HuH-7.5 (cell line): ENCODE results near the gene RTTN.
"Not testable (repeated sequence)": the region's sequence is repeated elsewhere in the genome, so short reads cannot be mapped to it uniquely, and the experiment has no call there.

Experiments used
- DNase-seq: peaks from one replicate; pipeline ENCODE4 v3.0.0; 2011; ENCODE audit warnings: low spot score

The RTTN gene

GRCh38 chr18:69978732-69979715, 226.5 kb downstream of the RTTN start:
- no peak for DNase-seq

DNA sequence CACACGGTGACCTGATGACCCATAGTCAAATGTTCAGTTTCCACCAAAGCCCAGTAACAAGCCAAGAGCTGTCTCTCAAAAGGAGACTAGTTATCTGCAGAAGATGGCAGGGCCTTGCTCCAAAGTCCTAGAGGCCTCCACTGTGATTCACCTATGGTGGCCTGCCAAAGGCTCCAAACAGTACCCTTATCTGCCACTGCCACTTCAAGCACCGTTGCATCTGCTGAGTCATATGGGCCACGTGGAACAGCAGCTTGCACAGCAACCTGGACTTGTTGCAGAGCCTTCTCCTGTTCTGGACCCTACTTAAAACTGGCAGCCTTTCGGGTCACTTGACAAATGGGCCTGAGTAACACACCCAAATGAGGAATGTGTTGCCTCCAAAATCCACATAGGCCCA, 230.2 kb downstream of the RTTN start:
- not testable (repeated sequence) for DNase-seq

- DNase-seq: no peak
These were observed 231.1 kb downstream of the RTTN start for GRCh38 chr18:69974365-69974764.

GRCh38 chr18:69969491-69969890, 236.0 kb downstream of the RTTN start:
- no peak for DNase-seq

GRCh38 chr18:69968039-69968438, 237.4 kb downstream of the RTTN start:
- no peak for DNase-seq

DNA sequence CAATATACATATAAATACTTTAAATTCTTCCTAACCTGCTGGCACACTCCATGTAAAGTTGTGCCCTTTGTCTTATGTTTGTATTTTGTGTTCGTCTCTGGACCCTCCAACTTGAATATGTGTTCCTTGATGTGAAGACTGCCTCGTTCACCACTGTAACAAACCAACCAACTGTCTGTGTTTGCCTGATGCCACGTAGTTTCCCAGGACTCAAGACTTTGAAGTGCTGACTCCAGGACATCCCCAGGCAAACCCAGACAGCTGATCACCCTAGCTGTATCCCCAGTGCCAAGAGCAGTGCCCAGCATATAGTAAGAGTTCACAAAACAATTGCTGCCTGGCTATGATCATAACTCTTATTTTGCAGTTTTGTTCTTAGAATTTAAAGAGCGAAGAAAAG, 242.3 kb downstream of the RTTN start:
- DNase-seq: no peak

- no peak for DNase-seq
These were observed 243.8 kb downstream of the RTTN start for GRCh38 chr18:69961718-69962117.

DNA sequence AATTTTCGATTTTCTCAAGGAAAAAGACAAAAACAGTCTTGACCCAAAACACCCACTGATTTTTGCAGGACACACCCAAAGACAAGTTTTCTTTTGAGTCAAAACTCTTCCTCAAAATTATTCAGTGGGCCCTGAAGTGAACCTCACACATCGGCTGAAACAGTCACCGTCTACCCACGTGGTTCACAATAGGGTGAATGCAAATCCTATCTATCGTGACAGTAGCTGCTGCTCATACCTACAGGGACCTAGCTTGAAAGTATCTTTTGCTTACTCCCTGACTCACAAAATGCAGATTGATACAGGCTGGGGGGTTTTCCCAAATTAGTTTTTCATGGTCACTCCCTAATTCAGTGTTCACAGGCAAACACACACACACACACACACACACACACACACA, 247.1 kb downstream of the RTTN start:
- DNase-seq: no peak

GRCh38 chr18:69957747-69958146, 247.7 kb downstream of the RTTN start:
- no peak for DNase-seq

DNA sequence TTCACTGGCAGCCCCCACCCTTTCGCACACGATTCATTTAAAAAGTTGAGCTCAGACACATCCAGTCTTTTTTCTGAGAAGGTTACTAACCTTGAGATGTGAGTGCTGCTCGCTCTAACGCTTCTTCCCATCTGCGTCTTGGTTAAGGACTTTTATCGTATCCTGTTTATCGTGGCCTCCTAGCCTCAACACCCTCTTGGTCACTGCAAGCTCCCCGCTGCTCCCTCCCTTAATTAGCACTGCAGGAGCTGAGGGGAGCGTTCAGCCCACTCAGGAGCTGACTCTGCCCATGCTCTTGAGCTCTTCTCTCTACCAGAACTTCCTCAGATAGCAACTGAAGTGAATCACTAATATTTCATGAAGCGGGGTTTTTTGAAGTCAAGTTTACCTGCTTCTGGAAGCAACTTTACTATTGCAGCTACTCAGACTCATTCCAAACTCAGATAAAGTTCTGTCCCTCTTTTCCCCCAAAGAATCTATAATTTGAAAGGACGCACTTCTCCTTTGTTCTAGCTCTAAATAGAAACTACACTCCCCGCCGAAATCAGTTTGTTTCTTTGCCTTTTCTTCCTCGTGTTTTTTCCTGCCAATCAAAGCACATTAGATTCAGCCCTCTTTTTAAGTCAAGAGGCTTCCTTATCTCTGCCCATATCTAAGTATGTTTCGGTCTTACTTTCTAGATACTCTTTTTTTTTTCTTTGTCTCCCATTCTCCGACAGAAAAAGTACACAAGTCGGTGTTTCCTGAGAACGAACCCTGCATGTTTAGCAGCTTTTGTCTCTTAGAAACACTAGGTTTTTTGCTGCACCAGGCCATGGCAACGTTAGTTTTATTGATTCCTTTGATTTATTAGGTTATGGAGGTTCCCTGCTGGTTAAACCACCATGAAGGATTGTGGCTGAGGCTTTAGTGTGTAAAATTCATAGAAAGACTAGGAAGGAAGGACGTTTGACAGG, 248.5 kb downstream of the RTTN start:
- no peak for DNase-seq

- no peak for DNase-seq
These were observed 249.4 kb downstream of the RTTN start for GRCh38 chr18:69956057-69956456.

GRCh38 chr18:69954719-69955480, 250.6 kb downstream of the RTTN start:
- no peak for DNase-seq

DNA sequence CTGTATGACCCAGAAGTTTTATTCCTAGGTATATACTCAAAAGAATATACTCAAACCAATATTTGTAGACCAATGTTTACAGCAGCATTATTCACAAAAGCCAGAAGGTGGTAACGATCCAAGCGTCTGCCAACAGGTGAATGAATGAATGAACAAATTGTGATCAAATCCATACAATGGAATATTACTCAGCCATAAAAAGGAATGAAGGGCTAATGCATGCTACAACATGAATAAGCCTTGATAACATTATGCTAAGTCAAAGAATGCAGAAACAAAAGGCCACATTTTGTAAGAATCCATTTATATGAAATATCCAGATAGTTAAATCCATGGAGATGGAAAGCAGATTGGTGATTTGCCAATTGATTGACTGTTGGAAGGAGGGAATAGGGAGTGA, 252.3 kb downstream of the RTTN start:
- no peak for DNase-seq
